OCI-LY7 (cell line): ENCODE measurements around the gene CTNNBL1. TPM values are rescaled to one million over a fixed set of nuclear protein-coding genes. Genes with fewer than 3 reads are reported as not detected.

Source experiments
- BruUV-seq: library from RNA; stranded (reverse); fragments of 400-500 nt; replicated peaks from 2 replicates; lab custom pipeline; 2021; lab: Mats Ljungman, UMichigan
- CTCF ChIA-PET: fragments of 300-600 bp; sonication (Branson Sonifier 250); formaldehyde crosslinking; loops from one replicate; lab custom pipeline; 2022; ENCODE audit warnings: antibody characterized with exemption; ENCODE audit not compliant: unreplicated experiment; lab: Charles Lee
- POLR2A ChIA-PET: fragments of 300-600 bp; sonication (Branson Sonifier 250); formaldehyde crosslinking; loops from one replicate; lab custom pipeline; 2022; ENCODE audit warnings: antibody characterized with exemption; lab: Charles Lee
- DNase-seq: peaks from one replicate; pipeline ENCODE4 v3.0.0-alpha.2; 2015; ENCODE audit warnings: low spot score
- H2AFZ ChIP-seq: fragments of 200-600 bp; sonication (generic), shearing (Covaris generic); 2 replicates; pipeline ENCODE4 v1.6.1; 2014; ENCODE audit warnings: mild to moderate bottlenecking, antibody characterized with exemption, low read length, moderate library complexity
- H3K27ac ChIP-seq: fragments of 200-600 bp; sonication (generic); 2 replicates; pipeline ENCODE4 v1.5.1; 2014; ENCODE audit warnings: mixed run types, low read depth, mild to moderate bottlenecking, moderate library complexity, low read length, inconsistent platforms; ENCODE audit not compliant: poor library complexity, severe bottlenecking
- H3K36me3 ChIP-seq: fragments of 200-600 bp; sonication (generic); 2 replicates; pipeline ENCODE4 v1.6.1; 2014; ENCODE audit warnings: mild to moderate bottlenecking, antibody characterized with exemption, low read length, moderate library complexity, mixed read lengths; ENCODE audit not compliant: insufficient read depth
- H3K4me1 ChIP-seq: fragments of 200-600 bp; sonication (generic); 2 replicates; pipeline ENCODE4 v1.5.1; 2014; ENCODE audit warnings: mild to moderate bottlenecking, low read length; ENCODE audit not compliant: insufficient read depth, poor library complexity, severe bottlenecking
- H3K4me2 ChIP-seq: fragments of 200-600 bp; sonication (generic); 2 replicates; pipeline ENCODE4 v1.6.1; 2014; ENCODE audit warnings: mild to moderate bottlenecking, low read length
- H3K4me3 ChIP-seq: fragments of 200-600 bp; sonication (generic); 2 replicates; pipeline ENCODE4 v1.5.1; 2014; ENCODE audit warnings: mild to moderate bottlenecking, low read depth, low read length; ENCODE audit not compliant: poor library complexity, severe bottlenecking
- H3K79me2 ChIP-seq: fragments of 200-600 bp; sonication (generic); 2 replicates; pipeline ENCODE4 v1.6.1; 2016; ENCODE audit warnings: low read depth, mild to moderate bottlenecking, low read length, moderate library complexity, mixed read lengths; ENCODE audit not compliant: insufficient read depth
- H3K9me2 ChIP-seq: fragments of 200-600 bp; sonication (generic); 2 replicates; pipeline ENCODE4 v1.6.1; 2016; ENCODE audit warnings: mild to moderate bottlenecking, low read length, mixed read lengths; ENCODE audit not compliant: insufficient read depth
- H3K9me3 ChIP-seq: fragments of 200-600 bp; sonication (generic); 2 replicates; pipeline ENCODE4 v1.6.1; 2014; ENCODE audit warnings: mild to moderate bottlenecking, mixed run types, low read length, mixed read lengths
- H4K20me1 ChIP-seq: fragments of 200-600 bp; sonication (generic); 2 replicates; pipeline ENCODE4 v1.6.1; 2014; ENCODE audit warnings: mild to moderate bottlenecking, antibody characterized with exemption, low read length, moderate library complexity, mixed read lengths; ENCODE audit not compliant: insufficient read depth
- EZH2phosphoT487 ChIP-seq: fragments of 200-600 bp; sonication (generic); IDR thresholded peaks from 2 replicates; pipeline ENCODE4 v1.6.1; 2018; ENCODE audit warnings: low read depth, borderline replicate concordance, mild to moderate bottlenecking, mixed run types, antibody characterized with exemption, low read length, moderate library complexity, mixed read lengths
- intact Hi-C: fragments of 100-400 bp; cut with micrococcal nuclease; formaldehyde crosslinking; loops from one replicate; pipeline ENCODE4 v1.10.0; 2022; ENCODE audit not compliant: unreplicated experiment
- total RNA-seq, 2 experiments: library from RNA; depleted of rRNA in 1 of 2; stranded (reverse); fragments of >200 nt in 1 of 2; shearing (Covaris generic) in 1 of 2; gene quantifications; 2 replicates each; pipeline ENCODE4 v1.2.3, GENCODE V29; 2014 to 2022
- TF ChIP-seq, protein P1 (sequence below): fragments of 200-600 bp; sonication (generic); conservative IDR thresholded peaks from 2 replicates; pipeline ENCODE4 v1.5.1; 2014; ENCODE audit warnings: mild to moderate bottlenecking, antibody characterized with exemption, low read length, moderate library complexity, mixed read lengths

CTNNBL1 gene
- total RNA-seq, 2 experiments from 2014 or later: 38.0 to 90.0 TPM

DNA sequence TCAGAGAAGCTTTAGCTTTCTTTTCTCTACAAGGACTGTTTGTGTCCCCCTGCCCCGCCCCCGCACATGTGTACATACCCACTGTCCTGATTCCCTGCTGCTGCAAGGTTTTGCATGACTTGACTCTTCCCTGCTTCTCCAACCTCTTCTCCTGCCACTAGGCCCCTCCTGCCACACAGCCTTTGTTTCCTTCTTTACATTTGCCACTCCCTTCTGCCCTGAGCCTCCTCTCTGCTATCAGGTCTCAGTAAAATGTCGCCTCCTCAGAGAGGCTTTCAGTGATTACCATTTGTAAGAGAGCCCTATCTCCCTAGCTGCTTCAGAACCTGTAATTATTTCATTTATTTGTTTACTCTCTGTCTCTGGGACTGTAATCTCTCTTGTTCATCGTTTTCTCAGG is 152.7 kb downstream of the CTNNBL1 start:
- no peaks in the 10 kb centered on the region for H3K9me3 ChIP-seq
- no peak overlapping the region for H3K27ac ChIP-seq
- ChIA-PET POLR2A (no interaction called here), CTCF (no interaction called here)
- H3K4me3 ChIP-seq: no peak overlapping the region
- no peaks in the 10 kb centered on the region for H4K20me1 ChIP-seq
- peaks cover 30% of the 10 kb centered on the region; the same call in 1 of the 2 replicates for H3K36me3 ChIP-seq
- H3K4me1 ChIP-seq: no peaks in the 10 kb centered on the region
- no peak for DNase-seq
- no peak overlapping the region for H3K4me2 ChIP-seq
- no peak for TF ChIP-seq EZH2phosphoT487
- TF ChIP-seq, protein P1, sequence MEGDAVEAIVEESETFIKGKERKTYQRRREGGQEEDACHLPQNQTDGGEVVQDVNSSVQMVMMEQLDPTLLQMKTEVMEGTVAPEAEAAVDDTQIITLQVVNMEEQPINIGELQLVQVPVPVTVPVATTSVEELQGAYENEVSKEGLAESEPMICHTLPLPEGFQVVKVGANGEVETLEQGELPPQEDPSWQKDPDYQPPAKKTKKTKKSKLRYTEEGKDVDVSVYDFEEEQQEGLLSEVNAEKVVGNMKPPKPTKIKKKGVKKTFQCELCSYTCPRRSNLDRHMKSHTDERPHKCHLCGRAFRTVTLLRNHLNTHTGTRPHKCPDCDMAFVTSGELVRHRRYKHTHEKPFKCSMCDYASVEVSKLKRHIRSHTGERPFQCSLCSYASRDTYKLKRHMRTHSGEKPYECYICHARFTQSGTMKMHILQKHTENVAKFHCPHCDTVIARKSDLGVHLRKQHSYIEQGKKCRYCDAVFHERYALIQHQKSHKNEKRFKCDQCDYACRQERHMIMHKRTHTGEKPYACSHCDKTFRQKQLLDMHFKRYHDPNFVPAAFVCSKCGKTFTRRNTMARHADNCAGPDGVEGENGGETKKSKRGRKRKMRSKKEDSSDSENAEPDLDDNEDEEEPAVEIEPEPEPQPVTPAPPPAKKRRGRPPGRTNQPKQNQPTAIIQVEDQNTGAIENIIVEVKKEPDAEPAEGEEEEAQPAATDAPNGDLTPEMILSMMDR: no peak
- H2AFZ ChIP-seq: no peak overlapping the region
- no peaks in the 10 kb centered on the region for H3K9me2 ChIP-seq
- intact Hi-C loops: no loop called here
- no TSS peak for BruUV-seq
- H3K79me2 ChIP-seq: no peaks in the 10 kb centered on the region

DNA sequence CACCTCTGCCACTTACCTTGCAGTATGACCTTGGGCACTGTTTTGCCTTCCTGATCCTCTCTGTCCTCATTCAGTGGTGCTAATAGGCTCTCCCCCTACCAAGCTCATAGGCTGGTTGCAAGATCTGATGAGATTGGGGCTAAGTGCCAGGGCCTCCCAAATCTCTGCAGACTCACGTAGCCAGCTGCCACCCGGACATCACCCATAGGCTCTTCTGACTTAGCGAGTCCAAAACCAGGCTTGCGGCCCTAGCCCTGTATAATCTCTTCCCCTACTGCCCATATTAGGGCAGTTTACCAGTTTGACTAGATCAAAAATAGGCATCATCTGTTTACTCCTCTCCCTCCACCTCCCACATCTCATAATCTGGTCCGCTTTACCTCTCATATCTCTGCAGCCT is 154.9 kb downstream of the CTNNBL1 start:
- intact Hi-C loops: no loop called here
- no peak overlapping the region for H2AFZ ChIP-seq
- no peak overlapping the region for H3K4me2 ChIP-seq
- no peak for DNase-seq
- peaks cover 23% of the 10 kb centered on the region; the same call in 1 of the 2 replicates for H3K36me3 ChIP-seq
- BruUV-seq: no TSS peak
- no peak overlapping the region for H3K4me3 ChIP-seq
- TF ChIP-seq, protein P1: no peak
- TF ChIP-seq EZH2phosphoT487: no peak
- POLR2A ChIA-PET: interaction anchor here (0.6 kb wide), 1 partner anchor 129 kb away, joined by 3 read pairs; no protein-coding TSS in a partner anchor
- CTCF ChIA-PET: no interaction called here
- no peaks in the 10 kb centered on the region for H3K9me2 ChIP-seq
- no peaks in the 10 kb centered on the region for H3K79me2 ChIP-seq
- no peaks in the 10 kb centered on the region for H3K4me1 ChIP-seq
- no peaks in the 10 kb centered on the region for H3K9me3 ChIP-seq
- no peaks in the 10 kb centered on the region for H4K20me1 ChIP-seq
- no peak overlapping the region for H3K27ac ChIP-seq

DNA sequence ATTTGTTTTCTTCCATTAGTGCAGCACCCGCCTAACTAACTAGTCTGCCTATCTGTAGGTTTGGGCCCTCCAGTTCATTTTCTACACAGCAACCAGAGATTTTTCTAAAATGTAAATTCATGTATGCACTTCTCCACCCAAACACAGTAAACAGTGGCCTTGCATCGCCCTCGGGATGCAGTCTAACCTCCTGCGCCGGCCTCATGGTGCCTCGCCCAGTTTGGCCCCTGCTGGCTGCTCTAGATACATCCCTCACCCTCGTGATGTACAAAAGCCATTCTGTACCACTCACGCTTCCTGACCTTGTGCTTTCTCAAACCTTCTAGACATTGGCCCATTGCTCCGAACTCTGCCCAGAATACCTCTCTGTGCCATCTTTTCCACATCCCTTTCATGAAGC is 155.3 kb downstream of the CTNNBL1 start:
- H3K36me3 ChIP-seq: peaks cover 23% of the 10 kb centered on the region; the same call in 1 of the 2 replicates
- ChIA-PET CTCF (no interaction called here), POLR2A (no interaction called here)
- TF ChIP-seq, protein P1: no peak
- TF ChIP-seq EZH2phosphoT487: no peak
- no peak for DNase-seq
- H3K79me2 ChIP-seq: no peaks in the 10 kb centered on the region
- no peaks in the 10 kb centered on the region for H3K9me2 ChIP-seq
- BruUV-seq: no TSS peak
- no peak overlapping the region for H3K4me3 ChIP-seq
- H3K4me2 ChIP-seq: no peak overlapping the region
- no peaks in the 10 kb centered on the region for H3K4me1 ChIP-seq
- H2AFZ ChIP-seq: no peak overlapping the region
- intact Hi-C loops: no loop called here
- H4K20me1 ChIP-seq: no peaks in the 10 kb centered on the region
- H3K9me3 ChIP-seq: no peaks in the 10 kb centered on the region
- H3K27ac ChIP-seq: no peak overlapping the region
